AML-193 (cell line): ENCODE data around the gene GALNT7.
A peak's percentile ranks its signal among the peaks of the same experiment; 100 is the strongest.

Experiments used
- DNase-seq, 2 experiments: peaks; one replicate each; lab custom pipeline; 2025; lab: John Stamatoyannopoulos, UW

Gene GALNT7

GRCh38 chr4:173264684-173265185, 96.1 kb downstream of the GALNT7 start:
- DNase-seq: no peak

- no peak for DNase-seq
Measured at GRCh38 chr4:173265751-173266150, 97.1 kb downstream of the GALNT7 start.

GRCh38 chr4:173267711-173268110, 99.1 kb downstream of the GALNT7 start:
- DNase-seq: no peak

GRCh38 chr4:173269280-173269679, 100.7 kb downstream of the GALNT7 start:
- no peak for DNase-seq

GRCh38 chr4:173270312-173271027, 101.9 kb downstream of the GALNT7 start:
- no peak for DNase-seq

- DNase-seq: no peak
Measured at GRCh38 chr4:173272314-173272713, 103.7 kb downstream of the GALNT7 start.

GRCh38 chr4:173272996-173273395, 104.4 kb downstream of the GALNT7 start:
- DNase-seq: no peak

- no peak for DNase-seq
Measured at GRCh38 chr4:173273941-173274340, 105.3 kb downstream of the GALNT7 start.

GRCh38 chr4:173274744-173275143, 106.1 kb downstream of the GALNT7 start:
- DNase-seq: no peak

- DNase-seq: no peak
Measured at GRCh38 chr4:173275150-173275549, 106.5 kb downstream of the GALNT7 start.

GRCh38 chr4:173277340-173277739, 108.7 kb downstream of the GALNT7 start:
- DNase-seq: no peak

GRCh38 chr4:173280998-173281397, 112.4 kb downstream of the GALNT7 start:
- no peak for DNase-seq

- peak; percentile 9 to 38 for DNase-seq
Measured at GRCh38 chr4:173281406-173282255, 113.0 kb downstream of the GALNT7 start.

GRCh38 chr4:173282256-173282562, 113.6 kb downstream of the GALNT7 start:
- DNase-seq: no peak

GRCh38 chr4:173282626-173283025, 114.0 kb downstream of the GALNT7 start:
- no peak for DNase-seq

GRCh38 chr4:173284463-173284862, 115.9 kb downstream of the GALNT7 start:
- DNase-seq: no peak

- no peak for DNase-seq
Measured at GRCh38 chr4:173287486-173287885, 118.9 kb downstream of the GALNT7 start.

GRCh38 chr4:173288296-173288695, 119.7 kb downstream of the GALNT7 start:
- DNase-seq: peak; percentile 21 to 37

- DNase-seq: no peak
Measured at GRCh38 chr4:173288698-173289352, 120.2 kb downstream of the GALNT7 start.

GRCh38 chr4:173289353-173289727, 120.7 kb downstream of the GALNT7 start:
- DNase-seq: no peak

- no peak for DNase-seq
Measured at GRCh38 chr4:173291899-173292298, 123.3 kb downstream of the GALNT7 start.

- no peak for DNase-seq
Measured at GRCh38 chr4:173293663-173294062, 125.1 kb downstream of the GALNT7 start.

GRCh38 chr4:173294444-173294843, 125.8 kb downstream of the GALNT7 start:
- DNase-seq: no peak
